Immature natural killer cell (primary cell): Measurements from ENCODE around the gene RAB3A. TPM values are rescaled to one million over a fixed set of nuclear protein-coding genes. Genes with fewer than 3 reads are reported as not detected.

Experiments used
- DNase-seq, 3 donors: peaks; one replicate each; pipeline ENCODE4 v3.0.0; 2022; ENCODE audit warnings: mixed read lengths in 1 of 3
- H3K27ac Mint-ChIP-seq, 6 donors: one replicate each; pipeline ENCODE4 v1.8.0; 2020; ENCODE audit warnings: mixed read lengths in 6 of 6, mild to moderate bottlenecking in 5 of 6, inconsistent platforms in 4 of 6, moderate library complexity in 3 of 6
- H3K27me3 Mint-ChIP-seq, 3 donors: one replicate each; pipeline ENCODE4 v1.8.0; 2020 to 2021; ENCODE audit warnings: low read depth in 3 of 3, mild to moderate bottlenecking in 3 of 3, mixed read lengths in 3 of 3, moderate library complexity in 3 of 3, inconsistent platforms in 1 of 3
- H3K36me3 Mint-ChIP-seq, 3 donors: one replicate each; pipeline ENCODE4 v1.8.0; 2020; ENCODE audit warnings: mixed read lengths in 3 of 3, inconsistent platforms in 2 of 3, mild to moderate bottlenecking in 2 of 3
- H3K4me1 Mint-ChIP-seq, 2 donors: one replicate each; pipeline ENCODE4 v1.8.0; 2020; ENCODE audit warnings: inconsistent platforms in 2 of 2, mild to moderate bottlenecking in 2 of 2, mixed read lengths in 2 of 2, moderate library complexity in 1 of 2
- H3K4me3 Mint-ChIP-seq, 5 donors: one replicate each; pipeline ENCODE4 v1.8.0; 2020; ENCODE audit warnings: mild to moderate bottlenecking in 5 of 5, mixed read lengths in 5 of 5, inconsistent platforms in 3 of 5, moderate library complexity in 3 of 5
- H3K9me3 Mint-ChIP-seq, 6 donors: one replicate each; pipeline ENCODE4 v1.8.0; 2020; ENCODE audit warnings: mild to moderate bottlenecking in 6 of 6, mixed read lengths in 6 of 6, inconsistent platforms in 4 of 6, moderate library complexity in 3 of 6
- polyA plus RNA-seq, 3 donors: library from polyadenylated mRNA; unstranded; fragments of 300-500 nt; fragmentation: Illumina TruSeq; gene quantifications; one replicate each; pipeline ENCODE4 v1.2.3, GENCODE V29; 2021

The RAB3A gene
- polyA plus RNA-seq, 3 donors from 2014 or later, result 0.77 to 1.1 (median 1.1) TPM

- Mint-ChIP-seq H3K4me1 (peaks cover 48 to 53% of the 10 kb centered on the region in 2 donors), H3K27ac (peak overlapping the region; percentile 69 to 89 (median 80)), H3K27me3 (peaks cover 16 to 25% (median 19%) of the 10 kb centered on the region in 3 donors), H3K36me3 (peaks cover 0 to 10% (median 3%) of the 10 kb centered on the region in 3 donors), H3K4me3 (peak overlapping the region; percentile 84 to 96 (median 90)), H3K9me3 (no peaks in the 10 kb centered on the region)
- no peak for DNase-seq
These were observed 50.2 kb downstream of the RAB3A start for GRCh38 chr19:18153556-18154134.

- Mint-ChIP-seq H3K36me3 (peaks cover 0 to 16% (median 4%) of the 10 kb centered on the region in 3 donors), H3K9me3 (no peaks in the 10 kb centered on the region), H3K4me3 (peak within 1 kb of the TSS; percentile 84 to 96 (median 91)), H3K27ac (peak within 1 kb of the TSS; percentile 90 to 98 (median 93)), H3K4me1 (peaks cover 55 to 59% of the 10 kb centered on the region in 2 donors), H3K27me3 (peaks cover 16 to 25% (median 25%) of the 10 kb centered on the region in 3 donors)
- peak; percentile 100 for DNase-seq
These were observed 50.9 kb downstream of the RAB3A start, which contains the start of gene PIK3R2 for GRCh38 chr19:18152817-18153555. TSS of gene PIK3R2 (plus strand) at chr19:18153163. CDS start at chr19:18155880, 2,717 bp downstream.

- H3K27ac Mint-ChIP-seq, result peak overlapping the region; percentile 90 to 98 (median 93)
- no peaks in the 10 kb centered on the region for H3K9me3 Mint-ChIP-seq
- H3K27me3 Mint-ChIP-seq, result peaks cover 16 to 28% (median 26%) of the 10 kb centered on the region in 3 donors
- peaks cover 57 to 63% of the 10 kb centered on the region in 2 donors for H3K4me1 Mint-ChIP-seq
- H3K4me3 Mint-ChIP-seq, result peak overlapping the region; percentile 84 to 96 (median 91)
- peak; percentile 97 to 98 (median 98) for DNase-seq
- peaks cover 3 to 19% (median 8%) of the 10 kb centered on the region in 3 donors for H3K36me3 Mint-ChIP-seq
These were observed 51.4 kb downstream of the RAB3A start for GRCh38 chr19:18152442-18152816.

- no peaks in the 10 kb centered on the region for H3K9me3 Mint-ChIP-seq
- H3K4me3 Mint-ChIP-seq, result peak overlapping the region; percentile 84 to 96 (median 91)
- peaks cover 18 to 28% (median 26%) of the 10 kb centered on the region in 3 donors for H3K27me3 Mint-ChIP-seq
- H3K36me3 Mint-ChIP-seq, result peaks cover 10 to 27% (median 16%) of the 10 kb centered on the region in 3 donors
- H3K27ac Mint-ChIP-seq, result peak overlapping the region; percentile 90 to 98 (median 93)
- peaks cover 65 to 68% of the 10 kb centered on the region in 2 donors for H3K4me1 Mint-ChIP-seq
- no peak for DNase-seq
These were observed 52.8 kb downstream of the RAB3A start for GRCh38 chr19:18150776-18151624.

GRCh38 chr19:18149596-18149975 lies 54.3 kb downstream of the RAB3A start:
- Mint-ChIP-seq H3K27me3 (peaks cover 18 to 31% (median 26%) of the 10 kb centered on the region in 3 donors), H3K9me3 (no peaks in the 10 kb centered on the region), H3K4me3 (peak overlapping the region; percentile 84 to 93 (median 90)), H3K36me3 (peaks cover 10 to 35% (median 21%) of the 10 kb centered on the region in 3 donors), H3K27ac (peak overlapping the region; percentile 88 to 96 (median 94)), H3K4me1 (peaks cover 63 to 67% of the 10 kb centered on the region in 2 donors)
- peak; percentile 43 to 57 (median 54) for DNase-seq

GRCh38 chr19:18147396-18147795 lies 56.4 kb downstream of the RAB3A start:
- peak overlapping the region; percentile 40 to 89 (median 52) for H3K4me3 Mint-ChIP-seq
- peaks cover 8 to 18% (median 18%) of the 10 kb centered on the region in 3 donors for H3K27me3 Mint-ChIP-seq

More at GRCh38 chr19:18147396-18147795, 56.4 kb downstream of the RAB3A start:
- H3K27ac Mint-ChIP-seq, result peak overlapping the region; percentile 46 to 88 (median 82)
- DNase-seq, result no peak
- peaks cover 14 to 42% (median 31%) of the 10 kb centered on the region in 3 donors for H3K36me3 Mint-ChIP-seq
- H3K9me3 Mint-ChIP-seq, result no peaks in the 10 kb centered on the region
- peaks cover 50 to 56% of the 10 kb centered on the region in 2 donors for H3K4me1 Mint-ChIP-seq

Other genes with a start within 250 kb of the RAB3A start
- gene KCNN1, start 236.9 kb downstream of the RAB3A start, polyA plus RNA-seq, result not detected
- 10 to 100 TPM; 31.4 to 39.2 (median 38.6) TPM for gene ARRDC2, start 195.9 kb downstream of the RAB3A start, polyA plus RNA-seq
- gene IL12RB1, start 117.1 kb downstream of the RAB3A start, polyA plus RNA-seq, result 100 to 1,000 TPM in 1 of 3 donors, 10 to 100 TPM in 2; 62.7 to 105 (median 83.3) TPM
- 10 to 100 TPM in 2 of 3 donors, 1 to 10 TPM in 1; 7.3 to 39.1 (median 12.6) TPM for gene MAST3, start 106.3 kb downstream of the RAB3A start, polyA plus RNA-seq
- gene PIK3R2, start 50.9 kb downstream of the RAB3A start, polyA plus RNA-seq, result 1 to 10 TPM; 1.7 to 4.7 (median 3.5) TPM
- gene IFI30, start 30.2 kb downstream of the RAB3A start, polyA plus RNA-seq, result 100 to 1,000 TPM in 1 of 3 donors, 10 to 100 TPM in 2; 49.0 to 184 (median 83.1) TPM
- gene MPV17L2, start 10.8 kb downstream of the RAB3A start, polyA plus RNA-seq, result 10 to 100 TPM; 12.2 to 17.7 (median 15.4) TPM
- not detected for gene PDE4C, start 22.4 kb upstream of the RAB3A start, polyA plus RNA-seq
- gene IQCN, start 70.4 kb upstream of the RAB3A start, polyA plus RNA-seq, result under 1 TPM in 1 of 3 donors, not detected in 2; 0.15 TPM
- 10 to 100 TPM; 15.0 to 71.8 (median 54.7) TPM for gene JUND, start 77.6 kb upstream of the RAB3A start, polyA plus RNA-seq
- 100 to 1,000 TPM; 128 to 189 (median 178) TPM for gene LSM4, start 119.0 kb upstream of the RAB3A start, polyA plus RNA-seq
- gene PGPEP1, start 136.6 kb upstream of the RAB3A start, polyA plus RNA-seq, result 10 to 100 TPM in 2 of 3 donors, 1 to 10 TPM in 1; 8.2 to 20.6 (median 17.5) TPM
- not detected for gene GDF15, start 182.1 kb upstream of the RAB3A start, polyA plus RNA-seq
- 10 to 100 TPM in 1 of 3 donors, 1 to 10 TPM in 2; 2.7 to 18.1 (median 7.7) TPM for gene LRRC25, start 193.6 kb upstream of the RAB3A start, polyA plus RNA-seq
- gene SSBP4, start 215.4 kb upstream of the RAB3A start, polyA plus RNA-seq, result 100 to 1,000 TPM in 2 of 3 donors, 10 to 100 TPM in 1; 73.5 to 122 (median 107) TPM
- 10 to 100 TPM; 29.7 to 32.2 (median 31.2) TPM for gene ISYNA1, start 234.1 kb upstream of the RAB3A start, polyA plus RNA-seq